Sigmoid colon (tissue), 7 donors: ENCODE results near the gene ARFGAP1. TPM values are rescaled to one million over a fixed set of nuclear protein-coding genes. Genes with fewer than 3 reads are reported as not detected.

Experiments
- DNase-seq: peaks from one replicate; pipeline ENCODE4 v3.0.0-alpha.2; 2019
- H3K27ac ChIP-seq, 4 donors: fragments of 200-600 bp; sonication (generic); one replicate each; pipeline ENCODE4 v1.5.1; 2016 to 2019; ENCODE audit warnings: mild to moderate bottlenecking in 1 of 4
- H3K27me3 ChIP-seq, 3 donors: fragments of 200-600 bp; sonication (generic); one replicate each; pipeline ENCODE4 v1.5.1; 2019; ENCODE audit warnings: mild to moderate bottlenecking in 1 of 3
- H3K36me3 ChIP-seq, 4 donors: fragments of 200-600 bp; sonication (generic); one replicate each; pipeline ENCODE4 v1.5.1; 2016 to 2019
- H3K4me1 ChIP-seq, 4 donors: fragments of 200-600 bp; sonication (generic); one replicate each; pipeline ENCODE4 v1.5.1; 2017 to 2019
- H3K4me3 ChIP-seq, 4 donors: fragments of 200-600 bp; sonication (generic); one replicate each; pipeline ENCODE4 v1.5.1; 2017 to 2019; ENCODE audit warnings: mild to moderate bottlenecking in 2 of 4, moderate library complexity in 1 of 4
- H3K9me3 ChIP-seq, 4 donors: fragments of 200-600 bp in 3 of 4; sonication (generic) in 3 of 4; one replicate each; pipeline versions ENCODE4 v1.5.1 to v1.6.1; 2013 to 2019
- EP300 ChIP-seq, 4 donors: sonication (generic); formaldehyde crosslinking; IDR thresholded peaks; one replicate each; pipeline ENCODE4 v1.6.1; 2017; ENCODE audit warnings: antibody characterized with exemption in 4 of 4
- POLR2A ChIP-seq, 2 donors: fragments of 450-650 bp; IDR thresholded peaks; one replicate each; pipeline ENCODE4 v1.6.1; 2016; ENCODE audit warnings: antibody characterized with exemption in 2 of 2, mild to moderate bottlenecking in 2 of 2, moderate library complexity in 2 of 2
- POLR2AphosphoS5 ChIP-seq, 4 donors: sonication (generic); formaldehyde crosslinking; IDR thresholded peaks; one replicate each; pipeline ENCODE4 v1.6.1; 2017; ENCODE audit warnings: antibody characterized with exemption in 4 of 4
- WGBS, 2 donors: extraction: QIAGEN DNeasy Blood & Tissue Kit; methylation state at CpG; one replicate each; pipeline ENCODE4 v1.1.7; 2013; 5-methylcytosine and 5-hydroxymethylcytosine counted together
- intact Hi-C: fragments of 100-400 bp; cut with DNase I; formaldehyde crosslinking; loops from one replicate; pipeline ENCODE4 v1.15.1; 2023
- polyA plus RNA-seq, 3 donors: library from polyadenylated mRNA; stranded (reverse); fragments of 200-250 nt; gene quantifications; one replicate each; pipeline ENCODE4 v1.2.3, GENCODE V29; 2013
- total RNA-seq, 4 donors: library from RNA; depleted of rRNA; stranded (reverse); fragments of >200 nt; gene quantifications; one replicate each; pipeline ENCODE4 v1.1.0, GENCODE V29; 2016
- TF ChIP-seq, protein P1 (sequence below), 4 experiments: fragments of 450-650 bp in 3 of 4; fragments of 200-600 bp in 1 of 4; IDR thresholded peaks; one replicate each; pipeline ENCODE4 v1.5.1; 2016 to 2019; ENCODE audit warnings: antibody characterized with exemption in 4 of 4, mild to moderate bottlenecking in 3 of 4, moderate library complexity in 2 of 4
- donor health status: healthy with polysubstance abuse.
- donor health status: Bipolar disorder and iron deficiency.
- donor health status: healthy.

Gene ARFGAP1
- total and polyA plus RNA-seq, 7 donors, result 19.8 to 109 (median 31.8) TPM

- Histone ChIP-seq H3K27me3 (peaks cover 0 to 12% (median 8%) of the 10 kb centered on the region in 3 donors), H3K36me3 (no peaks in the 10 kb centered on the region), H3K4me3 (no peak overlapping the region), H3K9me3 (no peaks in the 10 kb centered on the region), H3K4me1 (peaks cover 0 to 14% (median 11%) of the 10 kb centered on the region in 4 donors), H3K27ac (no peak overlapping the region)
- DNase-seq, result no peak
- intact Hi-C loops, result no loop called here
- WGBS, 2 donors, result 27 to 43% methylated on average over 7 of the region's 7 CpGs
- TF ChIP-seq POLR2A (IDR thresholded peaks at IDR 0.05) (no peak), EP300 (IDR thresholded peaks at IDR 0.05) (no peak), POLR2AphosphoS5 (IDR thresholded peaks at IDR 0.05) (no peak)
- TF ChIP-seq, protein P1, sequence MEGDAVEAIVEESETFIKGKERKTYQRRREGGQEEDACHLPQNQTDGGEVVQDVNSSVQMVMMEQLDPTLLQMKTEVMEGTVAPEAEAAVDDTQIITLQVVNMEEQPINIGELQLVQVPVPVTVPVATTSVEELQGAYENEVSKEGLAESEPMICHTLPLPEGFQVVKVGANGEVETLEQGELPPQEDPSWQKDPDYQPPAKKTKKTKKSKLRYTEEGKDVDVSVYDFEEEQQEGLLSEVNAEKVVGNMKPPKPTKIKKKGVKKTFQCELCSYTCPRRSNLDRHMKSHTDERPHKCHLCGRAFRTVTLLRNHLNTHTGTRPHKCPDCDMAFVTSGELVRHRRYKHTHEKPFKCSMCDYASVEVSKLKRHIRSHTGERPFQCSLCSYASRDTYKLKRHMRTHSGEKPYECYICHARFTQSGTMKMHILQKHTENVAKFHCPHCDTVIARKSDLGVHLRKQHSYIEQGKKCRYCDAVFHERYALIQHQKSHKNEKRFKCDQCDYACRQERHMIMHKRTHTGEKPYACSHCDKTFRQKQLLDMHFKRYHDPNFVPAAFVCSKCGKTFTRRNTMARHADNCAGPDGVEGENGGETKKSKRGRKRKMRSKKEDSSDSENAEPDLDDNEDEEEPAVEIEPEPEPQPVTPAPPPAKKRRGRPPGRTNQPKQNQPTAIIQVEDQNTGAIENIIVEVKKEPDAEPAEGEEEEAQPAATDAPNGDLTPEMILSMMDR (IDR thresholded peaks at IDR 0.05), result no peak
These were observed 47.5 kb upstream of the ARFGAP1 start for GRCh38 chr20:63225082-63225454.

GRCh38 chr20:63226042-63226943, 46.3 kb upstream of the ARFGAP1 start:
- Histone ChIP-seq H3K4me1 (peaks cover 0 to 15% (median 12%) of the 10 kb centered on the region in 4 donors), H3K27ac (no peak overlapping the region), H3K9me3 (no peaks in the 10 kb centered on the region), H3K4me3 (no peak overlapping the region), H3K36me3 (no peaks in the 10 kb centered on the region), H3K27me3 (peaks cover 0 to 16% (median 8%) of the 10 kb centered on the region in 3 donors)
- no peak for TF ChIP-seq POLR2AphosphoS5 (IDR thresholded peaks at IDR 0.05)
- TF ChIP-seq POLR2A (IDR thresholded peaks at IDR 0.05), result no peak
- no peak for TF ChIP-seq EP300 (IDR thresholded peaks at IDR 0.05)
- TF ChIP-seq, protein P1 (IDR thresholded peaks at IDR 0.05), result no peak
- DNase-seq, result no peak
- 85% methylated on average over 19 of the region's 19 CpGs for WGBS, 2 donors
- intact Hi-C loops, result no loop called here

DNA sequence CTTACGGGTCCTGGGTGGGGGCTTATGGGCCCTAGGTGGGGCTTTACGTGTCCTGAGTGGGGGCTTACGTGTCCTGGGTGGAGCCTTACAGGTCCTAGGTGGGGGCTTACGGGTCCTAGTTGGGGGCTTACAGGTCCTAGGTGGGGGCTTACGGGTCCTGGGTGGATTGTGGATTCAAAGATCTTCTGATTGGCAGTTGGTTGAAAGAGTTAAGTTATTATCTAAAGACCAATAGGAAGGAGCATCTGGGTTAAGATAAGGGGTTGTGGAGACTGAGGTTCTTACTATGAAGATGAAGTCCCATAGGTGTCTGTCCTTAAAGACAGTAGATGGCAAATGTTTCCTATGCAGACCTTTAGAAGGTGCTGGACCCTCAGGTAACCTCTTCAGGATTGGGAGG, 45.4 kb upstream of the ARFGAP1 start:
- Histone ChIP-seq H3K9me3 (no peaks in the 10 kb centered on the region), H3K27me3 (peaks cover 0 to 18% (median 8%) of the 10 kb centered on the region in 3 donors), H3K4me1 (peaks cover 0 to 15% (median 12%) of the 10 kb centered on the region in 4 donors), H3K4me3 (no peak overlapping the region), H3K36me3 (no peaks in the 10 kb centered on the region), H3K27ac (no peak overlapping the region)
- 79 to 93% methylated on average over 5 of the region's 5 CpGs for WGBS, 2 donors
- intact Hi-C loops, result no loop called here
- DNase-seq, result no peak
- TF ChIP-seq EP300 (IDR thresholded peaks at IDR 0.05), result no peak
- no peak for TF ChIP-seq POLR2AphosphoS5 (IDR thresholded peaks at IDR 0.05)
- no peak for TF ChIP-seq POLR2A (IDR thresholded peaks at IDR 0.05)
- TF ChIP-seq, protein P1 (IDR thresholded peaks at IDR 0.05), result no peak

DNA sequence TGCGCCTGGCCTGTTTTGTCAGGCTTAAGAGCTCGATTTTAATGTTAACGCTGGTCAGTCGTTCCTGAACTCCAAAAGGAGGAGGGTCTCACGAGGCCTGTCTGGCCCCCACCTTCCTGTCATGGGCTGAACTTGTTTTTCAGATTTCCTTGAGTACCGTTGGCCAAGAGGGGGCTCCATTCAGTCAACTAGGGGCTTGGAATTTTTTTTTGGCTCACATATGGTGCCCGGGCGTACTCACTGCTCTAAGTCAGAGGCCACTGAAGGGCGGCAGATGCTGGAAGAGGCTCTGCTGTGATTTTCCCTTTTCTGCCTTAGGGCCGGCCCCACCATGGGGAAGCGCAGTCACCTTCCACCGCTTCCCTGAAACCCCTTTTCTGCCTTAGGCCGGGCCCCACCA, 43.8 kb upstream of the ARFGAP1 start:
- Histone ChIP-seq H3K27ac (no peak overlapping the region), H3K4me1 (peaks cover 0 to 15% (median 12%) of the 10 kb centered on the region in 4 donors), H3K27me3 (peaks cover 0 to 33% (median 8%) of the 10 kb centered on the region in 3 donors), H3K4me3 (no peak overlapping the region), H3K9me3 (no peaks in the 10 kb centered on the region), H3K36me3 (no peaks in the 10 kb centered on the region)
- WGBS, 2 donors, result 62 to 71% methylated on average over 13 of the region's 13 CpGs
- intact Hi-C loops, result no loop called here
- DNase-seq, result no peak
- TF ChIP-seq, protein P1 (IDR thresholded peaks at IDR 0.05), result no peak
- no peak for TF ChIP-seq POLR2A (IDR thresholded peaks at IDR 0.05)
- no peak for TF ChIP-seq EP300 (IDR thresholded peaks at IDR 0.05)
- TF ChIP-seq POLR2AphosphoS5 (IDR thresholded peaks at IDR 0.05), result no peak
